A673 (cell line): ENCODE data around the gene REN. TPM values are rescaled to one million over a fixed set of nuclear protein-coding genes. Genes with fewer than 3 reads are reported as not detected.

Experiments used
- Bru-seq: library from RNA; stranded (reverse); fragments of 400-500 nt; gene quantifications from one replicate; lab custom pipeline; 2021; lab: Mats Ljungman, UMichigan
- BruChase-seq, 2 experiments: library from RNA; stranded (reverse); fragments of 400-500 nt; gene quantifications; one replicate each; lab custom pipeline; 2021; lab: Mats Ljungman, UMichigan
- BruUV-seq: library from RNA; stranded (reverse); fragments of 400-500 nt; replicated peaks from 2 replicates; lab custom pipeline; 2021; lab: Mats Ljungman, UMichigan
- CTCF ChIA-PET: fragments of 300-600 bp; sonication (Branson Sonifier 250); formaldehyde crosslinking; loops from one replicate; lab custom pipeline; 2022; ENCODE audit warnings: antibody characterized with exemption; lab: Charles Lee
- POLR2A ChIA-PET: fragments of 300-600 bp; sonication (Branson Sonifier 250); formaldehyde crosslinking; loops from one replicate; lab custom pipeline; 2022; ENCODE audit warnings: antibody characterized with exemption; ENCODE audit not compliant: low non-redundant PET; lab: Charles Lee
- DNase-seq: peaks from one replicate; pipeline ENCODE4 v3.0.0-alpha.2; 2015; ENCODE audit warnings: low spot score
- H3K27ac ChIP-seq: fragments of 200-600 bp; sonication (generic); 2 replicates; pipeline ENCODE4 v1.5.1; 2016; ENCODE audit warnings: mixed run types, low read depth, mild to moderate bottlenecking, mixed read lengths, antibody characterized with exemption, low read length; ENCODE audit not compliant: poor library complexity, severe bottlenecking
- H3K27me3 ChIP-seq: fragments of 200-600 bp; sonication (generic); replicated peaks from 2 replicates; pipeline ENCODE4 v1.6.1; 2017; ENCODE audit warnings: mixed run types, low read depth, mild to moderate bottlenecking, mixed read lengths, antibody characterized with exemption, low read length; ENCODE audit not compliant: insufficient read depth, poor library complexity
- H3K36me3 ChIP-seq: fragments of 200-600 bp; sonication (generic); 2 replicates; pipeline ENCODE4 v1.6.1; 2016; ENCODE audit warnings: mixed run types, mild to moderate bottlenecking, mixed read lengths, antibody characterized with exemption, low read length; ENCODE audit not compliant: insufficient read depth, poor library complexity, severe bottlenecking
- H3K4me1 ChIP-seq: fragments of 200-600 bp; sonication (generic); 2 replicates; pipeline ENCODE4 v1.6.1; 2017; ENCODE audit warnings: mixed run types, mild to moderate bottlenecking, mixed read lengths, antibody characterized with exemption, low read length; ENCODE audit not compliant: insufficient read depth, poor library complexity, severe bottlenecking
- H3K4me3 ChIP-seq: fragments of 200-600 bp; sonication (generic); 2 replicates; pipeline ENCODE4 v1.5.1; 2016; ENCODE audit warnings: low read depth, mixed run types, mild to moderate bottlenecking, mixed read lengths, low read length; ENCODE audit not compliant: poor library complexity, severe bottlenecking
- H3K9me3 ChIP-seq: fragments of 200-600 bp; sonication (generic); 2 replicates; pipeline ENCODE4 v1.6.1; 2016; ENCODE audit warnings: mixed run types, low read depth, mild to moderate bottlenecking, mixed read lengths, antibody characterized with exemption, low read length; ENCODE audit not compliant: poor library complexity, severe bottlenecking
- EZH2 ChIP-seq: fragments of 200-600 bp; sonication (generic); IDR thresholded peaks from 2 replicates; pipeline ENCODE4 v1.6.1; 2017; ENCODE audit warnings: borderline replicate concordance, low read depth, mild to moderate bottlenecking, mixed read lengths, antibody characterized with exemption, low read length; ENCODE audit not compliant: poor library complexity, severe bottlenecking
- intact Hi-C: fragments of 100-400 bp; cut with micrococcal nuclease; formaldehyde crosslinking; loops from one replicate; pipeline ENCODE4 v1.10.0; 2022; ENCODE audit not compliant: unreplicated experiment
- long read RNA-seq: library from polyadenylated mRNA; stranded (forward); transcript quantifications from one replicate; pipeline ENCODE4 v2.0.0, GENCODE V29; 2022
- total RNA-seq: library from RNA; stranded (reverse); gene quantifications from 2 replicates; pipeline ENCODE4 v1.2.3, GENCODE V29; 2021
- TF ChIP-seq, protein P1 (sequence below): fragments of 300-800, 200-600 bp; sonication (generic); conservative IDR thresholded peaks from 2 replicates; pipeline ENCODE4 v1.5.1; 2017; ENCODE audit warnings: low read depth, mild to moderate bottlenecking, antibody characterized with exemption, low read length, moderate library complexity, mixed read lengths

Gene REN
- not detected in 2 replicates for total RNA-seq
- not detected for Bru-seq, nascent RNA
- BruChase-seq, experiment 1, labeled RNA remaining after a 2-hour chase, result not detected
- not detected for BruChase-seq, experiment 2, labeled RNA remaining after a 6-hour chase
- long read RNA-seq, result 0 reads

GRCh38 chr1:204166219-204166618, at the start of gene REN:
Gene REN (minus strand): TSS chr1:204166337. CDS start chr1:204166293, 44 bp downstream.
- Histone ChIP-seq H3K4me1 (peaks cover 3% of the 10 kb centered on the region), H3K4me3 (no peak within 1 kb of the TSS), H3K36me3 (no peaks in the 10 kb centered on the region), H3K27me3 (no peaks in the 10 kb centered on the region), H3K9me3 (peaks cover 13% of the 10 kb centered on the region), H3K27ac (no peak within 1 kb of the TSS)
- no TSS peak for BruUV-seq
- no peak for DNase-seq
- ChIA-PET POLR2A (no interaction called here), CTCF (no interaction called here)
- TF ChIP-seq, protein P1, sequence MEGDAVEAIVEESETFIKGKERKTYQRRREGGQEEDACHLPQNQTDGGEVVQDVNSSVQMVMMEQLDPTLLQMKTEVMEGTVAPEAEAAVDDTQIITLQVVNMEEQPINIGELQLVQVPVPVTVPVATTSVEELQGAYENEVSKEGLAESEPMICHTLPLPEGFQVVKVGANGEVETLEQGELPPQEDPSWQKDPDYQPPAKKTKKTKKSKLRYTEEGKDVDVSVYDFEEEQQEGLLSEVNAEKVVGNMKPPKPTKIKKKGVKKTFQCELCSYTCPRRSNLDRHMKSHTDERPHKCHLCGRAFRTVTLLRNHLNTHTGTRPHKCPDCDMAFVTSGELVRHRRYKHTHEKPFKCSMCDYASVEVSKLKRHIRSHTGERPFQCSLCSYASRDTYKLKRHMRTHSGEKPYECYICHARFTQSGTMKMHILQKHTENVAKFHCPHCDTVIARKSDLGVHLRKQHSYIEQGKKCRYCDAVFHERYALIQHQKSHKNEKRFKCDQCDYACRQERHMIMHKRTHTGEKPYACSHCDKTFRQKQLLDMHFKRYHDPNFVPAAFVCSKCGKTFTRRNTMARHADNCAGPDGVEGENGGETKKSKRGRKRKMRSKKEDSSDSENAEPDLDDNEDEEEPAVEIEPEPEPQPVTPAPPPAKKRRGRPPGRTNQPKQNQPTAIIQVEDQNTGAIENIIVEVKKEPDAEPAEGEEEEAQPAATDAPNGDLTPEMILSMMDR, result no peak
- TF ChIP-seq EZH2, result no peak
- intact Hi-C loops, result no loop called here

GRCh38 chr1:204213668-204214662, 47.8 kb upstream of the REN start, which contains the start of gene GOLT1A:
Gene GOLT1A (minus strand): TSS chr1:204213988. CDS start chr1:204213906, 82 bp downstream.
- TF ChIP-seq, protein P1, result peak; percentile 87
- no peak for TF ChIP-seq EZH2
- no peaks in the 10 kb centered on the region for H3K27me3 ChIP-seq
- peaks cover 7% of the 10 kb centered on the region for H3K4me1 ChIP-seq
- no peak within 1 kb of the TSS for H3K27ac ChIP-seq
- BruUV-seq, result no TSS peak
- H3K36me3 ChIP-seq, result no peaks in the 10 kb centered on the region
- ChIA-PET CTCF (interaction anchor here (0.9 to 2.0 kb wide), 9 partner anchors 41 to 289 kb away, joined by 3 to 13 read pairs (median 4); partner anchors contain the start of gene PLEKHA6), POLR2A (no interaction called here)
- no peaks in the 10 kb centered on the region for H3K9me3 ChIP-seq
- DNase-seq, result peak; percentile 87
- H3K4me3 ChIP-seq, result peak within 1 kb of the TSS; percentile 21
- intact Hi-C loops, result loop anchor here (1.0 to 5.0 kb wide), 2 partner anchors 149 to 288 kb away; no protein-coding TSS in a partner anchor

DNA sequence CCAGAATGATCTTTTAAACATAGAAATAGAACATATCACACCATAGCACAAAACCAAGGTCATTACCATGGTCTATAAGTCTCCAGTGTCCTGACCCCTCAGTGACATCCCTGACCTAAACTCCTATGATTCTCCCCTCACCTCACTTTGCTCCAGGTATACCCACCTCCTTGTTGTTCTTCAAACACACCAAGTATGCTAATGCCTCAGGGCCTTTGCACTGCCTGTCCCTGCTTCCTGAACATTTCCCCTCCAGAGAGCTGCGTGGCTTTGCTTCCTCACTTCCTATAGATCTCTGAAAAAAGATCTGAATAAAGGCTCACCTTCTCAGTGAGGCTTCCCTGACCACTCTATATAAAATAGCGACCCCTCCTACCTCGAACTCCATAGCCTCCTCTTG, 46.6 kb upstream of the REN start:
- Histone ChIP-seq H3K4me1 (peaks cover 7% of the 10 kb centered on the region), H3K27ac (no peak overlapping the region), H3K27me3 (no peaks in the 10 kb centered on the region), H3K4me3 (no peak overlapping the region), H3K9me3 (no peaks in the 10 kb centered on the region), H3K36me3 (no peaks in the 10 kb centered on the region)
- ChIA-PET POLR2A (no interaction called here), CTCF (no interaction called here)
- no peak for DNase-seq
- no peak for TF ChIP-seq EZH2
- TF ChIP-seq, protein P1, result no peak
- intact Hi-C loops, result loop anchor here (5.0 kb wide), 1 partner anchor 290 kb away; no protein-coding TSS in a partner anchor
- no TSS peak for BruUV-seq
